Umbilical cord (tissue), 2 donors: ENCODE data around the gene MRPS9. TPM values are rescaled to one million over a fixed set of nuclear protein-coding genes. Genes with fewer than 3 reads are reported as not detected.
A peak's percentile ranks its signal among the peaks of the same experiment; 100 is the strongest.

Experiments
- DNase-seq: peaks from one replicate; pipeline ENCODE4 v3.0.0-alpha.2; 2015; ENCODE audit warnings: low spot score
- total RNA-seq: library from RNA; depleted of rRNA; stranded (reverse); fragments of >200 nt; gene quantifications from one replicate; pipeline ENCODE4 v1.2.3, GENCODE V29; 2014; ENCODE audit warnings: low replicate concordance; ENCODE audit not compliant: insufficient read depth

MRPS9 gene
- total RNA-seq, 1 donor from 2014 or later: 2.4 TPM

- DNase-seq: no peak
Measured at GRCh38 chr2:105118960-105119359, 81.1 kb downstream of the MRPS9 start.

DNA sequence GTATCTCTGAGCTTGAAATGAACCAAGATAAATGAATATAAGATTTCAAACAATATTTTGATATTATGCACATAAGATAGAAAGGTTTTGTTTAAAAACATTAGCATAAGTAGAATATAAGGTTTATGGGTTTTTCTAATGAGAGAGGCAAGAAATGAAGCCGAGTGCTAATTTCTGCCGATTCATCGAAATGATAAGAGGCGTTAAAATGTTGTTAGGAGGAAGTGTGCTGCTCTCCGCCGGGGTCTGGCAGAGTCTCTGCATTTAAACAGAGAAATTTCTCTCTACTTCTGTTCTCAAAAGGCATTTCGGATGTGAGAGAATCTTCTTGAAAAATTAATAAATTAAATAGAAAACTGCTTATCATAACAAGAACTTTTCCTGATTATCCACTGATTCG is 83.6 kb downstream of the MRPS9 start:
- DNase-seq: no peak

DNA sequence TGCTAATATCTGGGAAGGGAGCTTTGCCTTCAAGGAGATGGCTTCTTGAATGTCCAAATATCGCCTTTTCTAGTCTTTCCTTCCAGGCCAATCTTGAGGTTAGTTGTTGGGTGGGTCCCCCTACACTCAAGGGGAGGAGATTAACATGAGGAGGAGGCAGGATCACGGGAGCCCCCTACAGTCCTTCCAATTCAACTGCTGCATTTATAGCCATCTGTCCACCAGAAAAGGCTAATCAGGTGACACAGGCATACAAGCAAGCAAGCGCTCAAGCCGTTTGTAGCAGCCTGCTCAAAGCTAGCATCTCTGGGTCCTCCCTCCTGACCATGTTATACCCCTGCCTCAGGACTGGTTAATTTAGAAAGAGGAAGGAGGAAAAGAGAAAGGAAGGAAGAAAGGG is 87.6 kb downstream of the MRPS9 start:
- DNase-seq: no peak

- DNase-seq: no peak
Measured at GRCh38 chr2:105125920-105126319, 88.1 kb downstream of the MRPS9 start.

DNA sequence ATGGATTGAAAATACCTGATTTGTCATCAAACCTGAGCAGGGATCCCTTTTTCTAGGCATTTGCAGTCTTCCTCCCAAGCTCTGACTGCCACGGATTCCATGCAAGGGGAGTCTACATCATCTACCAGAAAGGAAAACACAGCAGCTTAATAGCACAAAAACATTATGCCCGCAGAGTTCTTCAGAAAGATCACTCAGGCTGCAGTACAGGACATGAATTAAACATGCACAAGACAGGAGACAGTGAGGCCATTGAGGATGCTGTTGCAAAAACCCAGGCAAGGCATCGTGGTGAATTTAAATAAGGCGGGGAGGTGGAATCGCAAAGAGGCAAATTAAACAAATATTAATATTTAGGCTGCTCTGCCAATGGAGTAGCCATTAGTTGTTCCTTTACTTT is 88.5 kb downstream of the MRPS9 start:
- no peak for DNase-seq

- DNase-seq: no peak
Measured at GRCh38 chr2:105127289-105127915, 89.5 kb downstream of the MRPS9 start.

DNA sequence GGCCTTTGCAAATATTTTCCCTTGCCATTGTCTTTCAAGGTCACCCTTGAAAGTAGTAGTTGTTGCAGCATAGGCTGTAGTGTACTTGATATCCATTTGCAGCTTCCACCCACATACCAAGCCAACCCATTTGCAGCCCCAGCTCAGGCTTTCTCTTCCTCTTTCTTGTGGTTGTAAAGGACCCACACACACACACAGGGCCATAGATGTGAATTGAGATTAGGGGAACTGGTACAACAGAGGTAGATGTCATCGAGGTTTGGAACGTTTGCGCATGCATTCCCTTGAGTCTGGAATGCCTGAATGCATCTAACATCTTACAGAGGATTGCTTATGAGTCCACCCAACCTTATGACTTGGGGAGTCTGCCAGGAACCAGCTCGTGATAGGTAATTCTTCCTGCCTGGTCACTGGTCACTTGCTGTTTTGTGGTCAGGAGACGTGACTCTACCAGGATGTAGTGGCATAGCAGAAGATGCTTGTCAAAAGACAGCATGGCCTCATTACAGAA is 91.9 kb downstream of the MRPS9 start:
- no peak for DNase-seq

DNA sequence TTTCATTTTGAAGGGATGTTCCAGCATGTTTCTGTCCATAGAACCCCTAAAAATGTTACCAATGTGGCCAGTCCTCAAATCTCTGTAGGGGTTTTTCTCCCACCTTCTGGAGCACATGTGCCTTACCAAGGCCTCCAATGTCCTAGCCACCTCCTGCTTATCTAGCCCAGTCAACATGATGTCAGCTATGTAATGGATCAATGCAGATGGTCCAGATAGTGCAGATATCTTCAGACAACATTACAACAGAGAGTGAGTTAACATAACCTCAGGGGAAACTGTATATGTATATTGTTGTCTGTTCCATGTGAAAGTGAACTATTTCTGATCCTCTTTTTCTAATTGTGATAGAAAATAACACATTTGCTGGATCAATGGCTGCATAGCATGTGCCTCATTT is 92.7 kb downstream of the MRPS9 start:
- DNase-seq: no peak

DNA sequence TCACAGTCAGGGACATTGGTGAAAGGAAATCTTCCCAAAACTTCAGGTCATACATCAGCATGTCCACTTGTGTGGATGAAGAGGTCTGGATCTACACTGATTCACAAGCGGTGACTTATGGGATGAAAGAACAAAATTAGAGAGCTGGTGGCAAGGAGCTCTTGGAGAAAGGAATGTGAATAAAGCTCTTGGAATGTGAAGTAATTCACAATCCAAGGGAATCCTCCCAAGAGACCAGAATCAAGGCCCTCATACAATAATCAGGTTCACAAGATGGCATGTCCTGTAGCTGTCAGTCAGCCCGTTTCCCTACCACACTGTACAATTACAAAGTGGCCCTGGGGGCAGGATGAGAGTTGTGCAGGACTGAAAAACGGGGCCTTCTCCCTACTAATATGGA is 96.2 kb downstream of the MRPS9 start:
- DNase-seq: no peak

- DNase-seq: no peak
Measured at GRCh38 chr2:105135436-105135835, 97.6 kb downstream of the MRPS9 start.

GRCh38 chr2:105136394-105136793 is 98.5 kb downstream of the MRPS9 start:
- no peak for DNase-seq

DNA sequence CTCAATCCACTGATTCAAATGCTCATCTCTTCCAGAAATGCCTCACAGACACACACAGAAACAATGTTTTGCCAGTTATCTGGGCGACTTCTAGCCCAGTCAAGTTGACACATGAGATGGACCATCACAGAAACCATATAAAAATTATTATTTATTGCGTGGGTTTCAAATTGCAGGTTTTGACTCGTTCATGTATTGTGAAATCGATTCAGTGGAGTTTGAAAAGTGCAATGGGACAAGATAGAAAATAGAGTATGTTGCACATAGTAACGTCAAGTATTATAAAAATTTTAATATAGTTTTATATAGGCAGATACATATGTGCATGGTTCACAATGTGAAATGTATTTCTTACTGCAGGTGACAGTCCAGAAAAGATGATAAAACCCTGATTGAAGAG is 100.8 kb downstream of the MRPS9 start:
- no peak for DNase-seq

GRCh38 chr2:105139556-105140239 is 101.8 kb downstream of the MRPS9 start:
- DNase-seq: no peak

- DNase-seq: no peak
Measured at GRCh38 chr2:105140240-105140568, 102.3 kb downstream of the MRPS9 start.

GRCh38 chr2:105141099-105141614 is 103.3 kb downstream of the MRPS9 start:
- no peak for DNase-seq

DNA sequence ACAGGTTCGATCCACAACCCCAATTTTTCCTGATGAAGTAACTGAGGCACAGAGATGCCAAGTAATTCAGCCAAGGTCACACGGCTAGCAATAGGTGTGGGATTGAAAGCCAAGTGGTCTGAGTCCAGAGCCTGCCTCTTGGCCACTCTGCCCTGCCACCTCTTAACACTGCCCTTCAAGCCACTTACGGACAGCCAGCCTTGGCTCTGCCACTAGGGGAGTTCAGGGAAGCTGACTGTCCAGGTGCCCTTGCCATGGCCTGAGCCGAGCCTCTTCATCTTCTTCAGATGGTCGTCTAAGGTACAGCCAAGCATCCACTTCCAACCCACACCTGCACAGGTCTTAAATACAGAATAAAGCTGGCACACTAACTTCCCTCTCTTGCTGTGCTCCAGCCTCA is 104.4 kb downstream of the MRPS9 start:
- DNase-seq: no peak

- peak; percentile 1 for DNase-seq
Measured at GRCh38 chr2:105143094-105143466, 105.2 kb downstream of the MRPS9 start.

DNA sequence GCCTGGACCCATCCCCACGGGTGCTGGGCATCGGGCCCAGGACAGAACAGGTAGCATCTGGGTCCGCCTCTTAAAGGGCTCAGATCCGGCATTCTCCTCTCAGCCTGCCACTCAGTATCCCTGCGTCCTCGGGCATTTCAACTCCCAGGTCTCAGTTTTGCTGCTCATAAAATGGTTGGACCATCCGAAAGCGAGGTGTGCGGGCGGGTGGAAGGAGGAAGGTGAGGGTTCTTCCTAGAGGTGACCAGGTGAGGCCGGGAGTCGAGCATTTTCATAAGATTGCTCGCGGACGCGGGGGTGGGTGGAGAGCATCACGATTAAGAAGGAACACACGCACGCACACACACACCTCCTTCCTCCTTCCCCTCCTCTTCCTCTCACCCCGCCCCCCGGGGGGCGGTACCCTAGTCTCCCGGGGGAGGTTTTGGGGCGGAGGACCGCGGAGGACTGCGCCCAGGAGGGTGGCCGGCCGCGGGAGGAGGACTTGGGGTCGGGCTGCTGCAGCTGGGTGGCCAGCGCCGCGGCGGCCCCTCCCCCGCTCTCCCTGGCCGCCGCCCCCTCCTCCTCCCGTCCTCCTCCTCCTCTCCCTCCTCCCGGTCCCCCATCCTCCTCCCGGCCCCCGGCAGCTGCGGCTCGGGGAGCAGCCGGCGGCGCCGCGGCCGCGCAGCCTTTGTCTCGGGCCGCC is 105.7 kb downstream of the MRPS9 start:
- peak; percentile 68 for DNase-seq

DNA sequence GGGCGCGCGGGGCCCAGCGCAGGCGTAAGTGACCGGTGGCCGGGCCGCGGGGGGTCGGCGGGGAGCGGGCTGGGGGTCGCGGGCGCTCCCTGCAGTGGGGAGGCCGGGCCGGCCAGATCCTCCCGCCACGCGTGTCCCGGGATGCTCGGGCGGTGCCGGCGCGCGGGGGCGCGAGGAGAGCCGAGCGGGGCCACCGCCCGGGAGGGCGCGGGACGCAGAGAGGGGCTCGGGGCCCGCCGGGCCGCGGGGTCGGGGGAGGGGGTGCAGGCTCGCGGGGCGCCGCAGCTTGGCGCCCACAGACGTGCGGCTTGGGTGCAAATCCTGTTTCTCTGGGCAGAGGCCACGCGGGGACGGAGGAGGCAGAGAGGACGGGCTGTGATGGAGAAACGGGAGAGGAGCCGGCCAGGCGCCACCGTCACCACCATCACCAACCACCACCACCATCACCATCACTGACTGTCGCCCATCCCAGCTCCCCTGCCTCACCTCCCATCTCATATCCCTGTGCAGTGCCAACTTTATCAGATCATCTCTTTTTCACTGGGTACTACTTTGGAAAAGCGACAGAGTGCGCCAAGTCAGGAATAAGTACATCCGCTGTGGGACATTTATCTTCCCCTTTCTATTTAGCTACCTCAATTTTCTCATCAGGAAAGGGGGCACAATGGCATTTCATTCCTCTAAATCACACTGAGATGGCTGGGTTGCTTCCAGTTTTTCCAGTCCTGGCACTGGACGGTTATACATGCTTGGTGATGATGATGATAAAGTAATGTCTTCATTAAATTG is 106.5 kb downstream of the MRPS9 start:
- no peak for DNase-seq

- no peak for DNase-seq
Measured at GRCh38 chr2:105144941-105145300, 107.1 kb downstream of the MRPS9 start.

- DNase-seq: no peak
Measured at GRCh38 chr2:105149272-105149671, 111.4 kb downstream of the MRPS9 start.
